Measurements from ENCODE around the gene TMEM72.
A peak's percentile ranks its signal among the peaks of the same experiment; 100 is the strongest.
"Not testable (repeated sequence)": the region's sequence is repeated elsewhere in the genome, so short reads cannot be mapped to it uniquely, and the experiment has no call there.

Gene TMEM72

DNA sequence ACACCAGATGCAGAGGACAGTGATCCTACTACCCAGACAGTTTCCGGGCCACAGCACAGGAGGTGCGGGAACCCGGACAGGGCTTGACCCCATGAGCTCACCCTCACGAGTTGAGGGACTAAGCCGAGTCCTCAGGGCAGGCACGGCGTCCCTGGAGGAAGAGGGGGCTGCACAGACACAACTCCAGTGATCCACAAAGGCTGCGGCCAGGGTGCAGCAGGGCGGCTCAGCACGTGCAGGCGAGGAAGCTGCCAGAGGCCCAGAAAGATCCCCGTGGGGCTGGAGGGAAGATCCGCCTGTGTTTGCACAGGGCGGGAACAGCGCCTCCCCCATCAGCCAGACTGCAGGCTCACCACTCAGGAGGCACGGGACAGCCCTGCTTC is 45.9 kb upstream of the TMEM72 start:
- peaks cover 20% of the 10 kb centered on the region for H3K27me3 ChIP-seq (ENCODE audit: insufficient read depth, insufficient read length)
- TF ChIP-seq SUZ12 (IDR thresholded peaks at IDR 0.05; ENCODE audit: extremely low read depth, insufficient read depth, insufficient read length), result no peak
- no peak for TF ChIP-seq ZNF274 (IDR thresholded peaks at IDR 0.05; ENCODE audit: low read depth, low read length)
- no peak for TF ChIP-seq YY1 (IDR thresholded peaks at IDR 0.05; ENCODE audit: insufficient read depth, insufficient read length)
- H3K4me3 ChIP-seq (ENCODE audit: insufficient read length, low read depth), result no peak overlapping the region
- H3K36me3 ChIP-seq (ENCODE audit: insufficient read depth, insufficient read length, low read length), result no peaks in the 10 kb centered on the region
- no peak overlapping the region for H3K9ac ChIP-seq (ENCODE audit: insufficient read length, low read depth)
- no peak for DNase-seq (ENCODE audit: low read depth, low spot score)
- H3K4me1 ChIP-seq (ENCODE audit: insufficient read depth, insufficient read length), result peaks cover 12% of the 10 kb centered on the region
- peaks cover 25% of the 10 kb centered on the region; the same call in 1 of the 2 replicates for H3K9me3 ChIP-seq (ENCODE audit: insufficient read depth, low read length)

DNA sequence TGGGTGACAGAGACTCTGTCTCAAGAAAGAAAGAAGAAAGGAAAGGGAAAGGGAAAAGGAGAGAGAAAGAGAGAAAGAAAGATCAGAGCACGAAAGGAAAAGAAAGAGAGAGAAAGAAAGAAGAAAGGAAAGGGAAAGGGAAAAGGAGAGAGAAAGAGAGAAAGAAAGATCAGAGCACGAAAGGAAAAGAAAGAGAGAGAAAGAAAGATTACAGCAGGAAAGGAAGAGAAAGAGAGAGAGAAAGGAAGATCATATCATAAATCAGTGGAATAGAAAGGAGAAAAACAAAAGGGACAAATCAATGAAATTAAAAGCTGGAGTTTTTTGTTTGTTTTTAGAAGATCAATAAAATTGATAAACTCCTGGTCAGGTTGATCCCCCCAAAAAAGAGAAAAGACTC is 44.8 kb upstream of the TMEM72 start:
- H3K4me1 ChIP-seq (ENCODE audit: insufficient read depth, insufficient read length), result peaks cover 12% of the 10 kb centered on the region
- not testable (repeated sequence) for DNase-seq (ENCODE audit: low read depth, low spot score)

DNA sequence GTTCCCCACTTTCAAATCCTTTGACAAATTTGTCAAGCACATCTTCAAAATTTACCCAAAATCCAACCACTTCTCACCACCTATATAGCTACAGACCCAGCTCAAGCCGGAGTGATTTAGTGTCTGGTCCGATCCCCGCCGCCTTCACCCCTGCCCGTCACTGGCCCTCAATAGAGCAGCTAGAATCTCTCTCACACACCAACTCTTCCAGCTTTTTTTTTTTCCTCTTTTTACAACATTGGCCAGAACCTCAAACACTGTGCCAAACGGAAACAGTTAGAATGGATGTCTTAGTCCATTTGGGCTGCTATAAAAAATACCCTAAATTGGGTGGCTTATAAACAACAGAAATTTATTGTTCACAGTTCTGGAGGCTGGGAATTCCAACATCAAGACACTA is 41.1 kb upstream of the TMEM72 start:
- peaks cover 2% of the 10 kb centered on the region for H3K4me1 ChIP-seq (ENCODE audit: insufficient read depth, insufficient read length)
- H3K9ac ChIP-seq (ENCODE audit: insufficient read length, low read depth), result no peak overlapping the region
- peaks cover 5% of the 10 kb centered on the region for H3K27me3 ChIP-seq (ENCODE audit: insufficient read depth, insufficient read length)
- H3K36me3 ChIP-seq (ENCODE audit: insufficient read depth, insufficient read length, low read length), result no peaks in the 10 kb centered on the region
- no peak for DNase-seq (ENCODE audit: low read depth, low spot score)
- no peak overlapping the region for H3K4me3 ChIP-seq (ENCODE audit: insufficient read length, low read depth)
- TF ChIP-seq SUZ12 (IDR thresholded peaks at IDR 0.05; ENCODE audit: extremely low read depth, insufficient read depth, insufficient read length), result no peak
- peaks cover 10% of the 10 kb centered on the region; the same call in 1 of the 2 replicates for H3K9me3 ChIP-seq (ENCODE audit: insufficient read depth, low read length)

More for the DNA sequence above, 44.8 kb upstream of the TMEM72 start:
- not testable (repeated sequence) for H3K36me3 ChIP-seq (ENCODE audit: insufficient read depth, insufficient read length, low read length); H3K4me3 ChIP-seq (ENCODE audit: insufficient read length, low read depth); H3K9ac ChIP-seq (ENCODE audit: insufficient read length, low read depth)
- peaks cover 20% of the 10 kb centered on the region for H3K27me3 ChIP-seq (ENCODE audit: insufficient read depth, insufficient read length)
- H3K9me3 ChIP-seq (ENCODE audit: insufficient read depth, low read length), result peaks cover 25% of the 10 kb centered on the region; the same call in 1 of the 2 replicates

DNA sequence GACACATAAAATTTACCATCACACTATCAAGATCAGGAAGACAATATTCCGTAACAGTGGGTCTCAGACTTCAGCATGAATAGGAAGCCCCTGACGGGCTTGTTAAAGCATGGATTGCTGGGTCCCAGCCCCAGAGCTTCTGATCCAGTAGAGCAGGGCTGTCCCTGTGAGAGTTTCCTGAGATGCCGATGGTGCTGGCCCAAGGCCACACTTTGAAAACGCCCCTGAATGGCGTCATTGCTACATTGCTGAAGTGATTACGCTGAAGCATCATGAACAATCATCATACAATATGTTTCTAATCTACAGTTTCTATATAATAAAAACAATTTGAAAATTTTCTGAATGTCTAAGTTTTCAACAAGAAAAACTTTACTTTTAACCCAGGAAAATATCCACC is 38.0 kb upstream of the TMEM72 start:
- no peak for DNase-seq (ENCODE audit: low read depth, low spot score)
- Histone ChIP-seq H3K9ac (ENCODE audit: insufficient read length, low read depth) (no peak overlapping the region), H3K27me3 (ENCODE audit: insufficient read depth, insufficient read length) (no peaks in the 10 kb centered on the region), H3K36me3 (ENCODE audit: insufficient read depth, insufficient read length, low read length) (no peaks in the 10 kb centered on the region), H3K9me3 (ENCODE audit: insufficient read depth, low read length) (no peaks in the 10 kb centered on the region), H3K4me3 (ENCODE audit: insufficient read length, low read depth) (no peak overlapping the region), H3K4me1 (ENCODE audit: insufficient read depth, insufficient read length) (no peaks in the 10 kb centered on the region)
- TF ChIP-seq YY1 (IDR thresholded peaks at IDR 0.05; ENCODE audit: insufficient read depth, insufficient read length) (no peak), SUZ12 (IDR thresholded peaks at IDR 0.05; ENCODE audit: extremely low read depth, insufficient read depth, insufficient read length) (no peak), ZNF274 (IDR thresholded peaks at IDR 0.05; ENCODE audit: low read depth, low read length) (no peak)

DNA sequence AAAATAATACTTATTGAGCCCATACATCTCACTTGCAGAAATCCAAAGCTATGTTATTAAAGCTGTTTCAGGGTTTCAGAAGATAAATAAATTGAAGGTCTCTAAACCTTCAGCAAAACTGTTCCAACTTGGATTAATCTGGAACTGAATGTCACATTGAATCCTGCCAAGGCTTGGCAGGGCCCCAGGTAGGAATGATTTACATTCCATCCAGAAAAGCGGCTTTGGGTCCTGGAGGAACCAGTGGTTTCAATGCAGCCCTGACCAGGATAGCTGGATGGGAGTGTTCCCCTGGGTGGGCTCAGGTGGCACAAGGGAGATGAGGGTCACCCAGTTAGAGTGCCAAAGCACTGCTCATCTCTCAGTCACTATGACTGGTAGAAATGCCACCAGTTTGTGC is 37.0 kb upstream of the TMEM72 start:
- no peaks in the 10 kb centered on the region for H3K9me3 ChIP-seq (ENCODE audit: insufficient read depth, low read length)
- no peak for DNase-seq (ENCODE audit: low read depth, low spot score)
- no peak overlapping the region for H3K9ac ChIP-seq (ENCODE audit: insufficient read length, low read depth)
- no peaks in the 10 kb centered on the region for H3K4me1 ChIP-seq (ENCODE audit: insufficient read depth, insufficient read length)
- no peaks in the 10 kb centered on the region for H3K36me3 ChIP-seq (ENCODE audit: insufficient read depth, insufficient read length, low read length)
- H3K4me3 ChIP-seq (ENCODE audit: insufficient read length, low read depth), result no peak overlapping the region
- TF ChIP-seq ZNF274 (IDR thresholded peaks at IDR 0.05; ENCODE audit: low read depth, low read length) (no peak), YY1 (IDR thresholded peaks at IDR 0.05; ENCODE audit: insufficient read depth, insufficient read length) (no peak), SUZ12 (IDR thresholded peaks at IDR 0.05; ENCODE audit: extremely low read depth, insufficient read depth, insufficient read length) (no peak)
- no peaks in the 10 kb centered on the region for H3K27me3 ChIP-seq (ENCODE audit: insufficient read depth, insufficient read length)

DNA sequence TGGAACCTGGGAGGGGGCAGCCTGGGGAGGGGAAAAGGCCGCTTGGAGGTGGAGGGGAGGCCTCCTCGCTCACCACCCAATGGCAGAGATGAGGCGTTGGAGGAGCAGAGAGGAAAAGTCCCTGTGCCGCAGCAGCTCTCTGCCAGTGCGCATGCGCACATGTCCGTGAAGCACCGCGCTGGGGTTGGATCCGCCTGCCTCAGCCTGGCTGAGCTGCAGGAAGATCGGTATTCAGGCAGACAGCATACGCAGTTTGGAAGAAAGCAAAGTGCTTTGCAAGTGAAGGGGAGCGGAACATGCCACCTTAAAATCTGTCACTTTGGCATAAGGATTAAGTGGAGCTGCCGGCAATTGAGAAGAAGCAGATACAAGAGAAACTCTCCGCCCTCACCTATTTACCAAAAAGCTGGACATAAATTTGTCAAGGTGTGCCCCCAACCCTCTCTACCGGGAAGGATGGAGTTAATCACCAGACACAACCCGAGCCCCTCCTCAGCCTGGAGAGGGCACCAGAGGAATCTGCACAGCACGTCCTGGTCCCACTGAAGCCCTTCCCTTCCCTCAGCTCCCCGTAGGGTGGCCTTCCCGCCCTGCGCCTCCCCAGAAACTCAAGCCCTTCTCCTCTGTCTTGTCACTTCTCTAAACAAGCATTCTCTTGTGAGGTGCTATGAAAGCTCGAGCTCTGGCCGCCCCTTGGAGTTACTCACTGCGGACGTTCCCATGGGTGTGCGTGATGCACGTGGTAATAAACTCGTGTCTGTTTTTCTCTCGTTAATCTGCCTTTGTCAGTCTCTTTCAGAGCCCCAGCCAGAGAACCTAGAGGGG is 32.2 kb upstream of the TMEM72 start:
- TF ChIP-seq YY1 (IDR thresholded peaks at IDR 0.05; ENCODE audit: insufficient read depth, insufficient read length) (no peak), ZNF274 (IDR thresholded peaks at IDR 0.05; ENCODE audit: low read depth, low read length) (no peak), SUZ12 (IDR thresholded peaks at IDR 0.05; ENCODE audit: extremely low read depth, insufficient read depth, insufficient read length) (no peak)
- Histone ChIP-seq H3K4me3 (ENCODE audit: insufficient read length, low read depth) (peak overlapping the region; percentile 23), H3K9me3 (ENCODE audit: insufficient read depth, low read length) (no peaks in the 10 kb centered on the region), H3K4me1 (ENCODE audit: insufficient read depth, insufficient read length) (no peaks in the 10 kb centered on the region), H3K9ac (ENCODE audit: insufficient read length, low read depth) (peak overlapping the region; percentile 71), H3K27me3 (ENCODE audit: insufficient read depth, insufficient read length) (no peaks in the 10 kb centered on the region), H3K36me3 (ENCODE audit: insufficient read depth, insufficient read length, low read length) (no peaks in the 10 kb centered on the region)
- DNase-seq (ENCODE audit: low read depth, low spot score), result peak; percentile 71

DNA sequence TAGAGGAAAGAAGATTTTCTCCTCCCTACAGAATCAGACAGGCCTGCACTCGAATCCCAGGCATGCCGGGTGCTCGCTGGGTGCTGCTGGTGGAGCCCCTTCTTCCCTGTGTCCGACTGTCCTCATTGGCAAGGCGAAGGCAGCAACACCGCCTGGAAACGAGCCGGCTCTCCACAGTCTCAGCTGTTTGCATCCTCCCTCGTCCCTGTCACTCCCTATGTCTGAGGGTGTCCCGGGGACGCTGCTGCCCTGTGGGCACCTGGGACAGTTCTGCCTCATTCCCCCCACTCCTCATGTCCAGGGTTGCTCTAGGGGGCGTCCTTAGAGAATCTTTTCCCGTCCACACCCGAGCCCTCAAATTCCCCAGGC is 31.6 kb upstream of the TMEM72 start:
- Histone ChIP-seq H3K27me3 (ENCODE audit: insufficient read depth, insufficient read length) (no peaks in the 10 kb centered on the region), H3K4me3 (ENCODE audit: insufficient read length, low read depth) (peak overlapping the region; percentile 23), H3K36me3 (ENCODE audit: insufficient read depth, insufficient read length, low read length) (no peaks in the 10 kb centered on the region), H3K9me3 (ENCODE audit: insufficient read depth, low read length) (no peaks in the 10 kb centered on the region), H3K4me1 (ENCODE audit: insufficient read depth, insufficient read length) (no peaks in the 10 kb centered on the region), H3K9ac (ENCODE audit: insufficient read length, low read depth) (peak overlapping the region; percentile 71)
- TF ChIP-seq YY1 (IDR thresholded peaks at IDR 0.05; ENCODE audit: insufficient read depth, insufficient read length) (no peak), SUZ12 (IDR thresholded peaks at IDR 0.05; ENCODE audit: extremely low read depth, insufficient read depth, insufficient read length) (no peak), ZNF274 (IDR thresholded peaks at IDR 0.05; ENCODE audit: low read depth, low read length) (no peak)
- no peak for DNase-seq (ENCODE audit: low read depth, low spot score)
